ENCODE data around the gene PGBD2. TPM values are rescaled to one million over a fixed set of nuclear protein-coding genes. Genes with fewer than 3 reads are reported as not detected.

PGBD2 gene
- total and polyA plus RNA-seq, 2 of the 4 experiments (the other 2 are of a cell fraction) = 4.8 to 6.8 TPM

DNA sequence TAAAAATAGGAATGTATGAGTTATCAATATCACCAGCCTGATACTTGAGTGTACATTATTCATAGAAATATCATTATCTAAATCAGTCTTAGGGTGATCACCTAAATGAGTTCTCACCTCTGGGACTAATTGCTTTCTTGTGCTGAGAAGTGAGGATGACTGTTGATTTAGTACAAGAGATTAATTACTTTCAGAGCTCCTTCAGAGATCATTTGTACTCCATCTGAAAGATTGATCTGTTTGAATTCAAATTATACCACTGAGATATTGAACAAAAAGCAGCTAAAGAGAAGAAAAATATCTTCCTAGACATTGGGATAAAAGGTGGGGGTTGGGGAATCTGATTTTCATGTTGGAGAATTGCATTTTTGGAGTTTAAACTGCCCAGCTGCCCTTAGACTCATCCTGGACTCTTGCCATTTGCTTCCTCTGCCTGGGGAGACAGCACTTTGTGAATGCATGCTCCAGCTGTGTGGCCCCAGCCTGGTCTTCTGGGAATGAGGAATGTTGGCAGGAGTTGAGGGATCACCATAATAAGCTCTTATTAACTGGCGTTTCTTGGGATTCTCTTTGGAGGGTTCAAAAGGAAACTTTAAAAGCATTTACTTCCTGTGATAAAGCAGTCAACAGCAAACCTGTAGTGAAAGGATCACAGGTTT lies 19.7 kb upstream of the PGBD2 start:
- H2AFZ ChIP-seq (replicated peaks; ENCODE audit: low read length, poor library complexity) = no peak overlapping the region
- peak; percentile 48 for DNase-seq
- in situ Hi-C loops (cut with MboI; ENCODE audit: low sequenced_read_pairs) = no loop called here

More for the DNA sequence above, 19.7 kb upstream of the PGBD2 start:
- no CpG with 5 or more reads among the region's 1 CpG for WGBS, 2 experiments (ENCODE audit: extremely low coverage in 2 of 2, insufficient read length in 1 of 2)
- peak; percentile 49; the same call in 1 of the 2 replicates for ATAC-seq (ENCODE audit: low read depth)
- no peaks in the 10 kb centered on the region; the same call in 1 of the 2 replicates for H3K27me3 ChIP-seq (ENCODE audit: control insufficient read depth, insufficient read depth, low read length)
- no peak overlapping the region for H4K91ac ChIP-seq (ENCODE audit: insufficient read depth, low read depth, low read length)
- ChIA-PET CTCF (no interaction called here), POLR2A (ENCODE audit: unreplicated experiment) (no interaction called here)
- no peak overlapping the region for H3K27ac ChIP-seq (ENCODE audit: insufficient read depth, low read length)
- H4K8ac ChIP-seq (ENCODE audit: low read depth in 2 of 2, low read length in 2 of 2) = no peak overlapping the region
- H3K9me1 ChIP-seq (ENCODE audit: insufficient read depth, low read length) = peaks cover 5% of the 10 kb centered on the region; the same call in 1 of the 2 replicates
- H2BK120ac ChIP-seq (ENCODE audit: low read depth, low read length) = no peak overlapping the region
- no peak overlapping the region for H3K4me3 ChIP-seq (ENCODE audit: insufficient read depth, low read depth, low read length)
- H3K4ac ChIP-seq (ENCODE audit: low read depth, low read length) = no peak overlapping the region
- H3K23ac ChIP-seq (ENCODE audit: low read depth, low read length) = no peak overlapping the region
- no peaks in the 10 kb centered on the region for H3K4me1 ChIP-seq (ENCODE audit: control insufficient read depth, insufficient read depth, low read length)
- H3K14ac ChIP-seq (replicated peaks; ENCODE audit: low read depth, low read length) = no peak overlapping the region
- H4K5ac ChIP-seq (ENCODE audit: low read depth, low read length) = no peak overlapping the region
- no peaks in the 10 kb centered on the region for H3K36me3 ChIP-seq (ENCODE audit: control insufficient read depth, insufficient read depth, low read length)
- dilution Hi-C loops (cut with HindIII; ENCODE audit: low sequenced_read_pairs, unreplicated experiment) (no loop called here), intact Hi-C loops (cut with micrococcal nuclease) (no loop called here)
- H2BK20ac ChIP-seq (ENCODE audit: low read depth, low read length) = no peak overlapping the region
- H3K56ac ChIP-seq (ENCODE audit: extremely low read depth, insufficient read depth, low read length) = no peak overlapping the region
- H2BK5ac ChIP-seq (ENCODE audit: low read depth, low read length, poor library complexity, severe bottlenecking) = no peak overlapping the region
- no TSS peak for BruUV-seq (replicated peaks)
- no peak overlapping the region for H2AK5ac ChIP-seq (ENCODE audit: low read depth, low read length)
- no peak overlapping the region for H3K4me2 ChIP-seq (ENCODE audit: low read depth, low read length)
- H3K9ac ChIP-seq (ENCODE audit: low read depth, low read length) = no peak overlapping the region
- no peaks in the 10 kb centered on the region for H3K79me1 ChIP-seq (ENCODE audit: low read depth in 1 of 2, low read length in 2 of 2)
- H2AK9ac ChIP-seq (replicated peaks; ENCODE audit: low read depth, low read length, poor library complexity) = no peak overlapping the region
- TF ChIP-seq CEBPB (IDR thresholded peaks at IDR 0.05; ENCODE audit: low read depth, low read length) (no peak), BHLHE40 (IDR thresholded peaks at IDR 0.05; ENCODE audit: low read depth, low read length) (no peak), MAFK (IDR thresholded peaks at IDR 0.05; ENCODE audit: low read depth, low read length) (no peak), NFE2L2 (IDR thresholded peaks at IDR 0.05; ENCODE audit: low read depth, low read length) (no peak), FOS (IDR thresholded peaks at IDR 0.05; ENCODE audit: low read depth, low read length) (no peak), MXI1 (IDR thresholded peaks at IDR 0.05; ENCODE audit: borderline replicate concordance, low read depth, low read length) (no peak), CHD1 (IDR thresholded peaks at IDR 0.05; ENCODE audit: low read depth, low read length) (no peak), RCOR1 (IDR thresholded peaks at IDR 0.05; ENCODE audit: insufficient replicate concordance, low read length) (no peak), MAZ (IDR thresholded peaks at IDR 0.05; ENCODE audit: borderline replicate concordance, low read depth, low read length) (no peak), SMC3 (IDR thresholded peaks at IDR 0.05; ENCODE audit: low read depth, low read length) (no peak), RFX5 (IDR thresholded peaks at IDR 0.05; ENCODE audit: low read depth, low read length) (no peak), RAD21 (IDR thresholded peaks at IDR 0.05; ENCODE audit: low read length) (no peak), POLR2A (IDR thresholded peaks at IDR 0.05; ENCODE audit: low read depth, low read length) (no peak)
- TF ChIP-seq, protein P1, sequence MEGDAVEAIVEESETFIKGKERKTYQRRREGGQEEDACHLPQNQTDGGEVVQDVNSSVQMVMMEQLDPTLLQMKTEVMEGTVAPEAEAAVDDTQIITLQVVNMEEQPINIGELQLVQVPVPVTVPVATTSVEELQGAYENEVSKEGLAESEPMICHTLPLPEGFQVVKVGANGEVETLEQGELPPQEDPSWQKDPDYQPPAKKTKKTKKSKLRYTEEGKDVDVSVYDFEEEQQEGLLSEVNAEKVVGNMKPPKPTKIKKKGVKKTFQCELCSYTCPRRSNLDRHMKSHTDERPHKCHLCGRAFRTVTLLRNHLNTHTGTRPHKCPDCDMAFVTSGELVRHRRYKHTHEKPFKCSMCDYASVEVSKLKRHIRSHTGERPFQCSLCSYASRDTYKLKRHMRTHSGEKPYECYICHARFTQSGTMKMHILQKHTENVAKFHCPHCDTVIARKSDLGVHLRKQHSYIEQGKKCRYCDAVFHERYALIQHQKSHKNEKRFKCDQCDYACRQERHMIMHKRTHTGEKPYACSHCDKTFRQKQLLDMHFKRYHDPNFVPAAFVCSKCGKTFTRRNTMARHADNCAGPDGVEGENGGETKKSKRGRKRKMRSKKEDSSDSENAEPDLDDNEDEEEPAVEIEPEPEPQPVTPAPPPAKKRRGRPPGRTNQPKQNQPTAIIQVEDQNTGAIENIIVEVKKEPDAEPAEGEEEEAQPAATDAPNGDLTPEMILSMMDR (conservative IDR thresholded peaks at IDR 0.05; ENCODE audit: low read depth, low read length) = no peak
- TF ChIP-seq, protein P2, sequence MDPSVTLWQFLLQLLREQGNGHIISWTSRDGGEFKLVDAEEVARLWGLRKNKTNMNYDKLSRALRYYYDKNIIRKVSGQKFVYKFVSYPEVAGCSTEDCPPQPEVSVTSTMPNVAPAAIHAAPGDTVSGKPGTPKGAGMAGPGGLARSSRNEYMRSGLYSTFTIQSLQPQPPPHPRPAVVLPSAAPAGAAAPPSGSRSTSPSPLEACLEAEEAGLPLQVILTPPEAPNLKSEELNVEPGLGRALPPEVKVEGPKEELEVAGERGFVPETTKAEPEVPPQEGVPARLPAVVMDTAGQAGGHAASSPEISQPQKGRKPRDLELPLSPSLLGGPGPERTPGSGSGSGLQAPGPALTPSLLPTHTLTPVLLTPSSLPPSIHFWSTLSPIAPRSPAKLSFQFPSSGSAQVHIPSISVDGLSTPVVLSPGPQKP (IDR thresholded peaks at IDR 0.05; ENCODE audit: borderline replicate concordance, low read depth, low read length) = no peak
- TF ChIP-seq, protein P3, sequence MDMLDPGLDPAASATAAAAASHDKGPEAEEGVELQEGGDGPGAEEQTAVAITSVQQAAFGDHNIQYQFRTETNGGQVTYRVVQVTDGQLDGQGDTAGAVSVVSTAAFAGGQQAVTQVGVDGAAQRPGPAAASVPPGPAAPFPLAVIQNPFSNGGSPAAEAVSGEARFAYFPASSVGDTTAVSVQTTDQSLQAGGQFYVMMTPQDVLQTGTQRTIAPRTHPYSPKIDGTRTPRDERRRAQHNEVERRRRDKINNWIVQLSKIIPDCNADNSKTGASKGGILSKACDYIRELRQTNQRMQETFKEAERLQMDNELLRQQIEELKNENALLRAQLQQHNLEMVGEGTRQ (IDR thresholded peaks at IDR 0.05; ENCODE audit: low read depth, low read length) = no peak
- H3K18ac ChIP-seq (ENCODE audit: low read depth, low read length) = no peak overlapping the region
- no peaks in the 10 kb centered on the region for H4K20me1 ChIP-seq (ENCODE audit: insufficient read depth, low read length)
- H2BK15ac ChIP-seq (ENCODE audit: low read depth, low read length) = no peak overlapping the region
- no peaks in the 10 kb centered on the region for H3K9me3 ChIP-seq (ENCODE audit: control insufficient read depth, insufficient read depth, low read length)

Measured in IMR-90 (cell line).